BJ (cell line): Measurements from ENCODE around the gene FAM170B. TPM values are rescaled to one million over a fixed set of nuclear protein-coding genes. Genes with fewer than 3 reads are reported as not detected.

Source experiments
- CTCF ChIA-PET: fragments of 350-600 bp; formaldehyde crosslinking; extraction: SDS; loops from one replicate; lab custom pipeline; 2021; ENCODE audit warnings: antibody characterized with exemption, inconsistent platforms; lab: Yijun Ruan, JAX
- POLR2A ChIA-PET: fragments of 300-600 bp; sonication (Branson Sonifier 250); formaldehyde crosslinking; extraction: SDS; loops from one replicate; lab custom pipeline; 2021; ENCODE audit warnings: antibody characterized with exemption; lab: Charles Lee
- DNase-seq: peaks from one replicate; pipeline ENCODE4 v3.0.0-alpha.2; 2011; ENCODE audit warnings: low read depth
- H3K27me3 ChIP-seq: 2 replicates; pipeline ENCODE4 v1.6.0; 2011; ENCODE audit warnings: low read length; ENCODE audit not compliant: control insufficient read depth, insufficient read depth
- H3K36me3 ChIP-seq: 2 replicates; pipeline ENCODE4 v1.5.1; 2011; ENCODE audit warnings: low read length; ENCODE audit not compliant: control insufficient read depth, insufficient read depth
- H3K4me3 ChIP-seq: 2 replicates; pipeline ENCODE4 v1.5.1; 2011; ENCODE audit warnings: low read depth, mild to moderate bottlenecking, control low read depth, low read length
- polyA plus RNA-seq: library from polyadenylated mRNA; depleted of rRNA; stranded (reverse); fragments of >200 nt; gene quantifications from 2 replicates; pipeline ENCODE4 v1.2.3, GENCODE V29; 2011
- TF ChIP-seq, protein P1 (sequence below): IDR thresholded peaks from 2 replicates; pipeline ENCODE4 v1.5.1; 2011; ENCODE audit warnings: low read depth, mild to moderate bottlenecking, control low read depth, inconsistent platforms, low read length, moderate library complexity; ENCODE audit not compliant: insufficient read depth

The FAM170B gene
- polyA plus RNA-seq, 1 experiment, result not detected

DNA sequence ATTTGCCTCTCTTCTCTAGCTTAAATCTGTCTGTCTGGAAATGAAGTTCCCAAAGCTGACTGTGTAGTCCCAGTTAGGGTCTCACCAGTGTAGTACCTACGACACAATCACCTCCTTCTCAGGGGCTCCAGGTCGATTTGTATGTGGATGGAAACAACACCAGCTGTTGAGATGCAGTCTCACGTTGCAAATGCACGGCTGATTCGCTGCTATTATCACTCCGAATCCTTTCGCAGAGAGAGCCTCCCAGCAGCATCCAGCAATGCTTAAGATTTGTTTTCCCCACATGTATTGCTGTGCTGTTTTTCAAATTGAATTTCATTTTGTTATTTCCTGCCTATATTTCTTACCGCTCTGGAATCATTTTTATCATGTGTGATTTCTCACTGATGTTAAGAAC lies 34.8 kb downstream of the FAM170B start:
- no peak overlapping the region for H3K4me3 ChIP-seq
- DNase-seq, result no peak
- ChIA-PET CTCF (no interaction called here), POLR2A (no interaction called here)
- H3K27me3 ChIP-seq, result no peaks in the 10 kb centered on the region; the same call in 1 of the 2 replicates
- TF ChIP-seq, protein P1, sequence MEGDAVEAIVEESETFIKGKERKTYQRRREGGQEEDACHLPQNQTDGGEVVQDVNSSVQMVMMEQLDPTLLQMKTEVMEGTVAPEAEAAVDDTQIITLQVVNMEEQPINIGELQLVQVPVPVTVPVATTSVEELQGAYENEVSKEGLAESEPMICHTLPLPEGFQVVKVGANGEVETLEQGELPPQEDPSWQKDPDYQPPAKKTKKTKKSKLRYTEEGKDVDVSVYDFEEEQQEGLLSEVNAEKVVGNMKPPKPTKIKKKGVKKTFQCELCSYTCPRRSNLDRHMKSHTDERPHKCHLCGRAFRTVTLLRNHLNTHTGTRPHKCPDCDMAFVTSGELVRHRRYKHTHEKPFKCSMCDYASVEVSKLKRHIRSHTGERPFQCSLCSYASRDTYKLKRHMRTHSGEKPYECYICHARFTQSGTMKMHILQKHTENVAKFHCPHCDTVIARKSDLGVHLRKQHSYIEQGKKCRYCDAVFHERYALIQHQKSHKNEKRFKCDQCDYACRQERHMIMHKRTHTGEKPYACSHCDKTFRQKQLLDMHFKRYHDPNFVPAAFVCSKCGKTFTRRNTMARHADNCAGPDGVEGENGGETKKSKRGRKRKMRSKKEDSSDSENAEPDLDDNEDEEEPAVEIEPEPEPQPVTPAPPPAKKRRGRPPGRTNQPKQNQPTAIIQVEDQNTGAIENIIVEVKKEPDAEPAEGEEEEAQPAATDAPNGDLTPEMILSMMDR, result no peak
- H3K36me3 ChIP-seq, result no peaks in the 10 kb centered on the region

DNA sequence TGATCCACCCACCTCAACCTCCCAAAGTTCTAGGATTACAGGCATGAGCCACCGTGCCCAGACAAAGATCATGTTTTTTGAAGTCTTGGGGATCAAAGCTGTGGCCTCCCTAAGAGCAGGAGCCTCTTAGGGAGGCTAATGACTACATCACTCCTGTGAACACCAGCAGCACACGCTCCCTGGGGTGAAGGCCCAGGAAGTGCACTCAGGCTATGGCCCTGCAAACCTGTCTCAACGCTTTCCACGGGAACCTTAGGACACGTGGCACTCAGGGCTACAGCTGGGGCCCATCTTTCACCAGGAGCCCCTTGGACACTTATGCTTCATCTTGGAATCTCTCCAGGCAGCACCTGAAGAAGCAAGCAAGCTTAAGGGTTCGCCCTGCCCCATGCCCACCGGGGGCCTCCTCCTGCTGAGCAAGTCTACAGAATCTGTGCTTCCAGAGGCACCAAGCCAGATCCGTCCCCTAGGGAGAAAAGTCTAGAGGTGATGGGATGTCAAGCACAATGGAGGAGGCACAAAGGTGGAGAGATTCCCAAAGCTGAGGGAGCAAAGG lies 36.9 kb downstream of the FAM170B start:
- TF ChIP-seq, protein P1, result no peak
- no peaks in the 10 kb centered on the region for H3K36me3 ChIP-seq
- H3K27me3 ChIP-seq, result no peaks in the 10 kb centered on the region; the same call in 1 of the 2 replicates
- ChIA-PET CTCF (no interaction called here), POLR2A (no interaction called here)
- no peak for DNase-seq
- no peak overlapping the region for H3K4me3 ChIP-seq

DNA sequence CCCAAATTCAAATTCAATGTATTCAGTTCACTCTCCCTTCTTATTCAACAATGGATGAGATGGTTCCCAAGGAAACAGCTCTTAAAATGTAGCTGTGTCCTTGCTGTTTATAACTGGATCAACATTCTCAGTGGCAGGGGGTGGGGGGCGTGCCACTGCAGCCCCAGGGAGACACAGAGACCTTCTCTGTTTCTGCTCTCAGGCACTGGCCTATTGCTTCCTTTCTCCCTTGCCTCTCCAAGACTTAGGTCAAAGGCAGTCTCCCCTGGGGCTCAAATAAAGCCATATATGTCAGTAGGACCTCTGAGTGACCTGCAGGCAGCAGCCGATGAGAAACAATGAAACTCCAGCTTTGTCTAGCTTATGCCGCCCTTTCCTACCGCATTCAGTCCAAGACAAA lies 39.2 kb downstream of the FAM170B start:
- no peak for DNase-seq
- H3K36me3 ChIP-seq, result no peaks in the 10 kb centered on the region
- peaks cover 1% of the 10 kb centered on the region; the same call in 1 of the 2 replicates for H3K27me3 ChIP-seq
- ChIA-PET CTCF (no interaction called here), POLR2A (no interaction called here)
- H3K4me3 ChIP-seq, result no peak overlapping the region
- TF ChIP-seq, protein P1, result no peak

DNA sequence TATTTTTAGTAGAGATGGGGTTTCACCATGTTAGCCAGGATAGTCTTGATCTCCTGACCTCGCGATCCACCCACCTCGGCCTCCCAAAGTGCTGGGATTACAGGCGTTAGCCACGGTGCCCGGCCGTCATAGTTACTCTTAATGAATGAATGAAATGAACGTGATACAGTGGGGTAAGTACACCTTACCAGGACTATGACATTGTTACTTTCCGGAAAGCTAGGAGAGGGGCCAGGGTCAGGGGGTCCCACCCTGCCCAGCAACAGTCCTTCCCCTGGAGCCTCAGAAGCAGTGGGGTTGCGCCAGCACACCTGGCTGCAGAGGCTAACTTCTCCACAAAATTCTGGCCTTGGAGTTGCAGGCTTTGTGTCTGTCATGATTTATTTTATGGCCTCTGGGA lies 39.9 kb downstream of the FAM170B start:
- ChIA-PET CTCF (no interaction called here), POLR2A (no interaction called here)
- no peaks in the 10 kb centered on the region for H3K36me3 ChIP-seq
- DNase-seq, result no peak
- TF ChIP-seq, protein P1, result no peak
- H3K4me3 ChIP-seq, result no peak overlapping the region
- peaks cover 1% of the 10 kb centered on the region; the same call in 1 of the 2 replicates for H3K27me3 ChIP-seq

DNA sequence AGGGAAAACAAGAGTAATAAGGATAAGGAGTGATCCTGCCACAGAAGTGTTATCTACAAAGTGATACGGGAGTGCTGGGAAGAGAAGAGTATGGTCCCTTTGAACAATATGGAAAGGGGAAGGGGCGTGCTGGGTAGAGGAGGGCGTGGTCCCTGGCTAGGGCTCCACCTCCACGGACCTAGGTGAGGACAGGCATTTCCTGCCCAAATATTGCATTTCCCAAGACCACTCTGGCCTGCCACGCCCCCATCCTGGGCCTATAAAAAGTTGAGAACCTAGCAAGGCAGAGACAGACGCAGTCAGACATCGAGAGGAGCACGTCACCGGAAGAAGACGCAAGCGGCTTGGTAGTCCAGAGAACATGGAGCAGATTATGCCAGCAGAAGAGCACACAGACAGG lies 41.3 kb downstream of the FAM170B start:
- POLR2A ChIA-PET, result no interaction called here
- Histone ChIP-seq H3K27me3 (0 out of 2 replicates have a peak, but pooled peaks cover 1% of the 10 kb centered on the region), H3K4me3 (no peak overlapping the region), H3K36me3 (no peaks in the 10 kb centered on the region)
- no peak for DNase-seq
- TF ChIP-seq, protein P1, result no peak
- CTCF ChIA-PET, result no interaction called here
